Fibroblast of peridontal ligament (primary cell): ENCODE data around the gene SHC1.
A peak's percentile ranks its signal among the peaks of the same experiment; 100 is the strongest.

ENCODE experiments used
- DNase-seq: peaks from one replicate; pipeline ENCODE4 v3.0.0-alpha.2; 2010; ENCODE audit errors: extremely low read depth

Gene SHC1

GRCh38 chr1:154973344-154974101 lies 3.0 kb upstream of the SHC1 start:
- peak; percentile 95 for DNase-seq

GRCh38 chr1:154972517-154973343 lies 2.2 kb upstream of the SHC1 start:
- peak; percentile 85 for DNase-seq

- no peak for DNase-seq
Measured at GRCh38 chr1:154972213-154972516, 1.6 kb upstream of the SHC1 start.

- no peak for DNase-seq
Measured at GRCh38 chr1:154971341-154971998, 923 bp upstream of the SHC1 start.

GRCh38 chr1:154969860-154970452 lies 591 bp downstream of the SHC1 start:
- DNase-seq, result no peak

GRCh38 chr1:154969246-154969645 lies 1.3 kb downstream of the SHC1 start:
- DNase-seq, result no peak

- no peak for DNase-seq
Measured at GRCh38 chr1:154968731-154969130, 1.8 kb downstream of the SHC1 start.

- no peak for DNase-seq
Measured at GRCh38 chr1:154967331-154967950, 3.1 kb downstream of the SHC1 start.

- no peak for DNase-seq
Measured at GRCh38 chr1:154966111-154966510, 4.4 kb downstream of the SHC1 start.

- DNase-seq, result no peak
Measured at GRCh38 chr1:154964359-154964758, 6.2 kb downstream of the SHC1 start.

GRCh38 chr1:154963643-154964042 lies 6.9 kb downstream of the SHC1 start:
- DNase-seq, result no peak

- no peak for DNase-seq
Measured at GRCh38 chr1:154962795-154963330, 7.7 kb downstream of the SHC1 start.

GRCh38 chr1:154962156-154962749 lies 8.3 kb downstream of the SHC1 start:
- no peak for DNase-seq

GRCh38 chr1:154961207-154962155 lies 9.1 kb downstream of the SHC1 start, which contains the start of gene PYGO2:
TSS of gene PYGO2 (minus strand) at chr1:154961782. CDS start at chr1:154961576, 206 bp downstream.
- peak; percentile 57 for DNase-seq

- no peak for DNase-seq
Measured at GRCh38 chr1:154960446-154961136, 10.0 kb downstream of the SHC1 start.

- no peak for DNase-seq
Measured at GRCh38 chr1:154959426-154959780, 11.1 kb downstream of the SHC1 start.

- DNase-seq, result no peak
Measured at GRCh38 chr1:154958681-154959425, 11.7 kb downstream of the SHC1 start.

- no peak for DNase-seq
Measured at GRCh38 chr1:154958036-154958435, 12.5 kb downstream of the SHC1 start.
